GM12872 (cell line): ENCODE data around the gene STRIT1.

ENCODE experiments used
- TF ChIP-seq, protein P1 (sequence below): IDR thresholded peaks from 3 replicates; pipeline ENCODE4 v1.5.1; 2011; ENCODE audit warnings: low read depth, mild to moderate bottlenecking, low read length, moderate library complexity; ENCODE audit not compliant: insufficient read depth

STRIT1 gene

DNA sequence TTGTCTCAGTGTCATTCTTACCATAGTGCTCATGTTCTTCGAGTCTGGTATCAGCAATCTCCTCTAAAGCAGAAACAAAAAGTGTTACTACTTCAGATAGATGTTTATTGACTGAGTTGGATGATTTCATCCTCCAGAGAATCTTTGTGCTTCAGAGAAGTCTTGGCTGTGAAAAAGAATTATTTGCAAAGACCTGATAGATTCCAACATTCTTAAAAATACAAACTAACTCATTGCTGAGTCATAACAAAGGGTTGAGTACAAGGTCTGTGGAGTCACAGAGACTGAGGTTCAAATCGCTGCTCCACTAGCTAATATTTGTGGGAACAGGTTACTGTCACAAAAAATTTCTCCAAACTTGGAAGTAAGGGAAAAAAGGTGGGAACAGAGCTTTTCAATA, 9.0 kb upstream of the STRIT1 start:
- TF ChIP-seq, protein P1, sequence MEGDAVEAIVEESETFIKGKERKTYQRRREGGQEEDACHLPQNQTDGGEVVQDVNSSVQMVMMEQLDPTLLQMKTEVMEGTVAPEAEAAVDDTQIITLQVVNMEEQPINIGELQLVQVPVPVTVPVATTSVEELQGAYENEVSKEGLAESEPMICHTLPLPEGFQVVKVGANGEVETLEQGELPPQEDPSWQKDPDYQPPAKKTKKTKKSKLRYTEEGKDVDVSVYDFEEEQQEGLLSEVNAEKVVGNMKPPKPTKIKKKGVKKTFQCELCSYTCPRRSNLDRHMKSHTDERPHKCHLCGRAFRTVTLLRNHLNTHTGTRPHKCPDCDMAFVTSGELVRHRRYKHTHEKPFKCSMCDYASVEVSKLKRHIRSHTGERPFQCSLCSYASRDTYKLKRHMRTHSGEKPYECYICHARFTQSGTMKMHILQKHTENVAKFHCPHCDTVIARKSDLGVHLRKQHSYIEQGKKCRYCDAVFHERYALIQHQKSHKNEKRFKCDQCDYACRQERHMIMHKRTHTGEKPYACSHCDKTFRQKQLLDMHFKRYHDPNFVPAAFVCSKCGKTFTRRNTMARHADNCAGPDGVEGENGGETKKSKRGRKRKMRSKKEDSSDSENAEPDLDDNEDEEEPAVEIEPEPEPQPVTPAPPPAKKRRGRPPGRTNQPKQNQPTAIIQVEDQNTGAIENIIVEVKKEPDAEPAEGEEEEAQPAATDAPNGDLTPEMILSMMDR, result no peak

DNA sequence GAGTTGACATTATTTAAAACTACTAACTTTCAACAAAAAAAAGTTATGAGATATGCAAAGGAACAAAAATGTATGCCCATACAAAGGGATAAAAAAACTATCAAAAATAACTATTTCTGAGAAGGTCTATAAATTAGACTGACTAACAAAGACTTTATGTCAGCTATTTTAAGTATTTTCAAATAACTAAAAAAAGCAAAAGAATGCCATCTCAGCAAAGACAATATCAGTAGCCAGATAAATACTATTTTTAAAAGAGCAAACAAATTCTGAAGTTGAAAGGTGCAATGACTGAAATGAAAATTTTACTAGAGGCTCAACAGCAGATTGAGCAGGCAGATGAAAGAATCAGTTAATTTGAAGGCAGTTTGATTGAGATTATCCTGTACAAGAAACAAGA, 3.6 kb upstream of the STRIT1 start:
- TF ChIP-seq, protein P1, result no peak

DNA sequence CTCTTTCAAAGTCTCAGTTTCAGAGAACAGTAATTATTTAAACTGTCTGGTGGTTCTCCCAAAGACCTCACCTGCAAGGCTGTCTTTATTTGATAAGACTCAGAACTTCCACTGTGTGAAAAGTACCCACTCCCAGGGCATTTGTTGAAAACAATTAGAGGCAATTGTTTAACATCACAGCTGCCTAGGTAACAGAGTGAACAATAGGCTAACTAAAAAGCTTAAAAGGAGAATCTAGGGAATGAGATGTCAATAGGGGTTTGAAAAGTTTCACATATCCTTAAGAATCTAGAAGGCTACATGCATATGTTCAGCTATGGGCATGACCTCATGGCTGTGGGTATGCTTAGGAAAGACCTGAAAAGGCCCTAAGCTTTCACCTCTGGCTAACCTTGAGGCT, 2.9 kb upstream of the STRIT1 start:
- TF ChIP-seq, protein P1, result no peak

DNA sequence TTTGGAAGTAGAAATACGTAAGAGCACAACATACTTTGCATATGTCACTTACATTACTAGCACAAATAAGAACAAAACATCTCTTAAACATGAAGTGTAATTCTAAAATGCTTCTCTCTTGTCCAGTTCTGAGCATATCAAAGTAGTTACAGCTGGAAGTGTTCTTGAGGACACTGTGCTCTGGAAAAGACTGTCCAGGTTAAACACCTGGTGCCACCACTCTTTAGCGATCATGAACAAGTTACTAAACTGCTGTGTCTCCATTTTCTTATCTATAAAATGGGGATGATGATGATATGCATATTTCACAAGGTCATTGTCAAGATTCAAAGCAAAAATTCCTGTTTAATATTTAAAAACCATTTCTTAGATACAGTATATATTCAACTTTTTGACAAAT, 790 bp downstream of the STRIT1 start:
- TF ChIP-seq, protein P1, result no peak

DNA sequence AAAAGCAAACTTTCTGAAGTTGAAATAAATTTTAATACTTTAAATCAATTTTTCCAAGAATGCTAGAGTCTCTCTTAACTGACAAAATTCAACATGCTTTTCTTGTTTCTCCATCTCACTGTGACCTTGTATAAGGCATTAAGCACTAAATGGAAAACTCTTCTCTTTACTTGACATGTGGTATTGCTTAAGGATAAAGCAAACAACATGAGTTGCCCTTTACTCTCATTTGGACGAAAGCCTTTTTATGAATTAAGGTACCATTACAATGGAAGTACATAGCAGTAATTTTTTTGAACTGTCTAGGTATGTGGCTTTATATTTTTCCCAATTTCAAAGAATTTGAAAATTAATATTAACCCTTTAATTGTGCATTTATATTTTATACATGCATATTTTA, 1.4 kb downstream of the STRIT1 start:
- TF ChIP-seq, protein P1, result no peak

DNA sequence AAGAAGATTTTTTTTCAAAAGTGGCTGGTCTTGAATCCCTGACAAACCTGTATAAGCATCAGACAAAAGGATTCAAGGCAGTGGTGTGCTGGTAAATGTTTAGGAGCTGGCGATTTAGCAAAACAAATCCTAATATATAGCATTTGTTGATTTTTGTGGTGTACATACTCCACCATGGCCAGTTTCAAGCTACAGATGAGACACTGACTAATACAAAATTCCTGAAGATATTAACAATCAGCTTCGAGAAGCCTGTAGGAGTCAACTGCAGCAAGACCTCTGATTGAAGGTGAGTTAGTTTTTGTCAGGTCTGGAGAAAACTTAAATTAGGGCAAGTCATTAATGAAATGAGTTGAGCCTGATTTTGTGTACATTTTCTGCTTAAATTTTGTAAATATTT, 6.7 kb downstream of the STRIT1 start:
- TF ChIP-seq, protein P1, result no peak

DNA sequence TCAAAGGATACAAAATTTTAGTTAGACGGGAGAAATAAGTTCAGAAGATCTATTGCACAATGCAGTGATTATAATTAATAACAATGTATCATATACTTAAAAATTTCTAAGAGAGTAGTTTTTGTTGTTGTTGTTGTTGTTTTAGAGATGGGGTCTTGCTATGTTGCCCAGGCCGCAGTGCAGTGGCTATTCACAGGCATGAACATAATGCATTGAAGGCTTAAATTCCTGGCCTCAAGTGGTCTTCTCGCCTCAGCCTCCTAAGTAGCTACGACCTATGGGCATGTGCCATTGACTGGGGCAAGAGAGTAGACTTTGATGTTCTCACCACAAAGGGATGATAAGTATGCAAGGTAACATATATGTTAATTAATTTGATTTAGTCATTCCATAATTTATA, 7.5 kb downstream of the STRIT1 start:
- TF ChIP-seq, protein P1, result no peak
